ENCODE measurements around the gene BRD4. TPM values are rescaled to one million over a fixed set of nuclear protein-coding genes. Genes with fewer than 3 reads are reported as not detected.
A peak's percentile ranks its signal among the peaks of the same experiment; 100 is the strongest.

Gene BRD4
- total and polyA plus RNA-seq, 5 donors from 2014 or later = 6.6 to 168 (median 9.4) TPM

DNA sequence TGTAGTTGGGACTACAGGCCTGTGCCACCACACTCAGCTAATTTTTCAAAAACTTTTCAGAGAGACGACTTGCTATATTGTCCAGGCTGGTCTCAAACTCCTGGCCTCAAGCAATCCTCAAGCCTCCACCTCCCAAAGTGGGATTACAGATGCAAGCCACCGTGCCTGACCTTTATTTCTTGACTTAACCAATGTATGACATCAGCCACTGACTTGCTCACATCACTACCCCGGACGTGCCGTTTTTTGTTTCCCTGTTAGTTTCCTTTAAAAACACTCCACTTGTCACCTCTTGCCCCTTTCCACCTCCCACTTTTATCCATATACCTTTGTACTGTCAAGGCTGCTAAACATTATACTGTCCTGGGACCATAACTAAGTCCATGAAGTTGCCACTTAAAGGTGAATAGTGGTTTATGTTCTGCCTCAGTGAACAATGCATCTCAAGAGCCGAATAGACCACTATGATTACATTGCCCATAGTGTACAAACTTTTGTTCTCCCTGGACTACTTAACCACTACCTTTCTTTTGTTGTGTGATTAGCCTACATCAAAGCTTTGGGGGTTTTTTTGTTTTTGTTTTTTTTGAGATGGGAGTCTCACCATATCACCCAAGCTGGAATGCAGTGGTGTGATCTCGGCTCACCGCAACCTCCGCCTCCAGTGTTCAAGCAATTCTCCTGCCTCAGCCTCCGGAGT lies 97.8 kb downstream of the BRD4 start:
- Mint-ChIP-seq H3K36me3 (peaks cover 20% of the 10 kb centered on the region), H3K9me3 (no peaks in the 10 kb centered on the region), H3K4me1 (peaks cover 0 to 13% (median 5%) of the 10 kb centered on the region in 4 donors), H3K4me3 (peak overlapping the region in 1 of 4 donors; percentile 29), H3K27me3 (peaks cover 35% of the 10 kb centered on the region), H3K27ac (no peak overlapping the region)
- DNase-seq (no peak), ATAC-seq (ENCODE audit: low read depth in 2 of 2) (no peak)
- Histone ChIP-seq H3K27me3 (ENCODE audit: control insufficient read depth, insufficient read depth, low read length) (peaks cover 8% of the 10 kb centered on the region), H3K4me1 (ENCODE audit: control insufficient read depth, insufficient read depth, low read length, poor library complexity, severe bottlenecking) (peaks cover 18% of the 10 kb centered on the region), H3K27ac (ENCODE audit: insufficient read depth, low read length, poor library complexity, severe bottlenecking) (no peak overlapping the region), H3K9me3 (ENCODE audit: control insufficient read depth in 2 of 2, low read length in 2 of 2) (no peaks in the 10 kb centered on the region), H3K36me3 (ENCODE audit: control insufficient read depth, insufficient read depth, low read length) (peaks cover 36% of the 10 kb centered on the region), H3K4me3 (ENCODE audit: low read depth, low read length) (no peak overlapping the region)

DNA sequence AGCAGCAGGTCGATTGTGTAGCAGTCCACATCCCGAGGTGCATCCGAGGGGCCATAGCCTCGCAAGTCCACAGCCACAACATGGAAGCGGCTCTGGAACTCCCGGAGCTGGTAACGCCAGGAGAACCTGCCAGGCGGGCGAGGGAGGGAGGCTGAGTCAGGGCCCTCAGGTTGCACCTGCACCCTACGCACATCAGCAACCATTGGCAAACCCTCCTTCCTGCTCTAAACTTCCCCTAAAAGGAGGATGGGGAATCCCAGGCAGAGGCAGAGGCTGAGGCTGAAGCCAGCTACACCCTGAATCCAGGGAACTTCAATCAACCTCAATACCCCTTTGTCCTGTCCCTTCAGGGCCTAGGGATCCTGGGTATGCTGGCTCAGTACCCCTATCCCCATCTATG lies 101.1 kb downstream of the BRD4 start:
- no peak overlapping the region for H3K27ac ChIP-seq (ENCODE audit: insufficient read depth, low read length, poor library complexity, severe bottlenecking)
- H3K4me1 Mint-ChIP-seq = peaks cover 0 to 13% (median 5%) of the 10 kb centered on the region in 4 donors
- H3K9me3 ChIP-seq (ENCODE audit: control insufficient read depth in 2 of 2, low read length in 2 of 2) = no peaks in the 10 kb centered on the region
- H3K27me3 Mint-ChIP-seq = peaks cover 44% of the 10 kb centered on the region
- no peak overlapping the region for H3K4me3 ChIP-seq (ENCODE audit: low read depth, low read length)
- no peaks in the 10 kb centered on the region for H3K9me3 Mint-ChIP-seq
- no peak for ATAC-seq (ENCODE audit: low read depth in 2 of 2)
- peaks cover 18% of the 10 kb centered on the region for H3K4me1 ChIP-seq (ENCODE audit: control insufficient read depth, insufficient read depth, low read length, poor library complexity, severe bottlenecking)
- DNase-seq = no peak
- H3K36me3 ChIP-seq (ENCODE audit: control insufficient read depth, insufficient read depth, low read length) = peaks cover 8% of the 10 kb centered on the region
- H3K36me3 Mint-ChIP-seq = peaks cover 7% of the 10 kb centered on the region
- no peak overlapping the region for H3K27ac Mint-ChIP-seq
- H3K4me3 Mint-ChIP-seq = peak overlapping the region in 2 of 4 donors; percentile 44 to 64
- H3K27me3 ChIP-seq (ENCODE audit: control insufficient read depth, insufficient read depth, low read length) = peaks cover 8% of the 10 kb centered on the region

DNA sequence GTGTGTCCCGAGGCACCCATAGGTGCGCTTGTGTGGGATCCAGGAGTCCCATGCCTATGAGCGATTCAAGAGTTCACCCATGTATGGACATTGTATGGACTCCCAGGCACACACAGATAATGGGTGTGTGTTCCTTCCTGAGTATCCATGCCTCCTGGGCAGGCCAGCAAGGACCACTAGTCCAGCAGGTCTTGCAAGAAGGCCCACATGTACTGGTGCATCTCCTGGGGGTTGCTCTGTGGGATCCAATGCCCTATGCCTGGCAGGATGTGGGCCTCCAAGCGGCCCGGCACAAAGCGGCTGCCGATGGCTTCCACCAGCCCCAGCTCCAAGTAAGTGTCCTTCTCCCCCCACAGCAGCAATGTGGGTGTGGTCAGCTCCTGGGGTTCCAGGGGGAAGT lies 105.1 kb downstream of the BRD4 start:
- Mint-ChIP-seq H3K4me3 (no peak overlapping the region), H3K27ac (no peak overlapping the region), H3K27me3 (peaks cover 48% of the 10 kb centered on the region), H3K9me3 (no peaks in the 10 kb centered on the region), H3K4me1 (peaks cover 0 to 29% (median 4%) of the 10 kb centered on the region in 4 donors), H3K36me3 (peaks cover 3% of the 10 kb centered on the region)
- Histone ChIP-seq H3K9me3 (ENCODE audit: control insufficient read depth in 2 of 2, low read length in 2 of 2) (no peaks in the 10 kb centered on the region), H3K4me3 (ENCODE audit: low read depth, low read length) (no peak overlapping the region), H3K36me3 (ENCODE audit: control insufficient read depth, insufficient read depth, low read length) (no peaks in the 10 kb centered on the region), H3K27me3 (ENCODE audit: control insufficient read depth, insufficient read depth, low read length) (peaks cover 18% of the 10 kb centered on the region), H3K27ac (ENCODE audit: insufficient read depth, low read length, poor library complexity, severe bottlenecking) (no peak overlapping the region), H3K4me1 (ENCODE audit: control insufficient read depth, insufficient read depth, low read length, poor library complexity, severe bottlenecking) (peaks cover 23% of the 10 kb centered on the region)
- DNase-seq (no peak), ATAC-seq (ENCODE audit: low read depth in 2 of 2) (no peak)

DNA sequence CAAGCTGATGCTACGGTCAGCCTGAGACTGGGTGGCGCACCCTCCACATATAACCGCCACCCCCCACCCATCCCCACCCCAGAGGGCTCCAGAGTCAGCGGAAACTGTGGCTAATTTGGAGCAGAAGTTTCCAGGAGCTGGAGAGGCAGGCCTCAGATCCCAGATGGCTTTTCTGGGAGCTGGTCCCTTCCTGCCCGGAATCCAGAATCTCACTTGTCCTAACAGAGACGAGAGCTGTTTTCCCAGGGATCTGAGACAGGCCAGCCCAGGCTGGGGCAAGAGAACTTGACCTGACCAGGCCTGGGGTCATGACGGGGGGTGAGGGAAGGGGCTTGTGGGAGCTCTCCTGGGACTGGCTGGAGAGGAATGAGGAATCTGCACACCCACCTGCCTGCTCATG lies 106.6 kb downstream of the BRD4 start:
- Mint-ChIP-seq H3K27ac (no peak overlapping the region), H3K9me3 (no peaks in the 10 kb centered on the region), H3K4me3 (no peak overlapping the region), H3K36me3 (peaks cover 3% of the 10 kb centered on the region), H3K27me3 (peaks cover 36% of the 10 kb centered on the region), H3K4me1 (peaks cover 0 to 22% (median 4%) of the 10 kb centered on the region in 4 donors)
- DNase-seq (no peak), ATAC-seq (ENCODE audit: low read depth in 2 of 2) (no peak)
- H3K9me3 ChIP-seq (ENCODE audit: control insufficient read depth in 2 of 2, low read length in 2 of 2) = no peaks in the 10 kb centered on the region
- H3K36me3 ChIP-seq (ENCODE audit: control insufficient read depth, insufficient read depth, low read length) = no peaks in the 10 kb centered on the region
- no peak overlapping the region for H3K4me3 ChIP-seq (ENCODE audit: low read depth, low read length)
- H3K4me1 ChIP-seq (ENCODE audit: control insufficient read depth, insufficient read depth, low read length, poor library complexity, severe bottlenecking) = peaks cover 17% of the 10 kb centered on the region
- no peak overlapping the region for H3K27ac ChIP-seq (ENCODE audit: insufficient read depth, low read length, poor library complexity, severe bottlenecking)
- H3K27me3 ChIP-seq (ENCODE audit: control insufficient read depth, insufficient read depth, low read length) = peaks cover 11% of the 10 kb centered on the region

DNA sequence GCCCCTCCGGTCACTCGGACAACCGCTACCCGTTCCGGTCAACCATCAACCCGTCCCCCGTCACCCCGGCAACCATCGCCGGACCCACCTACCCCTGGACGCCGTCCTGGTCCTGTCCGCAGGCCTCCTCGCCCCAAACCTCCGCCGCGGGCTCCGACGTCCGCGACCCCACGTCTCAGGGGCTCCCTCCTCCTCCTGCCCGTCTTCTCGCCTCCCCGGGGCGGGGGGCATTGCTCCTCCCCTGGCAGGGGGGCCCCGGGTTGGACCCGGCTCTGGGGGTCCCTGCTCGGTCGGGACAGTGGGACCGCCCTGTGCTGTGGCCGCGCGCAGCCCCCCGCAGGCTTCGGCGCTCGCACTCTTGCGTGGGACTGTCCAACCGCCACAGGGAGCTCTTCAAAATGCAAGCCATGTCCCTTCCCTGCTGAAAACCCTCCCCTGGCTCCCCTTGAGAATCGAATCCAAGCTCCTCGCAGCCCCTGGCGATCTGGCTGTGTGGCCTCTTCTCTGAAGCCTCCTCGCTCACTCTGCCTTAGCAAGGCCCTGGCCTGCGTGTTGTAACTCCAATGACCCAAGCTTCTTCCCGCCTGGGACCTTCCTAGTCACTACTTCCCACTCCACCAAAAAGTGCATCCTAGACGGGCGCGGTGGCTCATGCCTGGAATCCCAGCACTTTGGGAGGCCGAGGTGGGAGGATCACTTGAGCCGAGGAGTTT lies 108.5 kb downstream of the BRD4 start:
- Mint-ChIP-seq H3K27me3 (peaks cover 30% of the 10 kb centered on the region), H3K9me3 (no peaks in the 10 kb centered on the region), H3K4me1 (peaks cover 0 to 22% (median 4%) of the 10 kb centered on the region in 4 donors), H3K27ac (peak overlapping the region in 2 of 3 donors; percentile 2 to 64), H3K4me3 (peak overlapping the region; percentile 64 to 92 (median 82)), H3K36me3 (peaks cover 3% of the 10 kb centered on the region)
- Histone ChIP-seq H3K4me3 (ENCODE audit: low read depth, low read length) (no peak overlapping the region), H3K4me1 (ENCODE audit: control insufficient read depth, insufficient read depth, low read length, poor library complexity, severe bottlenecking) (peaks cover 17% of the 10 kb centered on the region), H3K9me3 (ENCODE audit: control insufficient read depth in 2 of 2, low read length in 2 of 2) (no peaks in the 10 kb centered on the region), H3K36me3 (ENCODE audit: control insufficient read depth, insufficient read depth, low read length) (no peaks in the 10 kb centered on the region), H3K27me3 (ENCODE audit: control insufficient read depth, insufficient read depth, low read length) (peaks cover 10% of the 10 kb centered on the region), H3K27ac (ENCODE audit: insufficient read depth, low read length, poor library complexity, severe bottlenecking) (no peak overlapping the region)
- DNase-seq (no peak), ATAC-seq (ENCODE audit: low read depth in 2 of 2) (peak in 1 of 2 donors; percentile 6)

DNA sequence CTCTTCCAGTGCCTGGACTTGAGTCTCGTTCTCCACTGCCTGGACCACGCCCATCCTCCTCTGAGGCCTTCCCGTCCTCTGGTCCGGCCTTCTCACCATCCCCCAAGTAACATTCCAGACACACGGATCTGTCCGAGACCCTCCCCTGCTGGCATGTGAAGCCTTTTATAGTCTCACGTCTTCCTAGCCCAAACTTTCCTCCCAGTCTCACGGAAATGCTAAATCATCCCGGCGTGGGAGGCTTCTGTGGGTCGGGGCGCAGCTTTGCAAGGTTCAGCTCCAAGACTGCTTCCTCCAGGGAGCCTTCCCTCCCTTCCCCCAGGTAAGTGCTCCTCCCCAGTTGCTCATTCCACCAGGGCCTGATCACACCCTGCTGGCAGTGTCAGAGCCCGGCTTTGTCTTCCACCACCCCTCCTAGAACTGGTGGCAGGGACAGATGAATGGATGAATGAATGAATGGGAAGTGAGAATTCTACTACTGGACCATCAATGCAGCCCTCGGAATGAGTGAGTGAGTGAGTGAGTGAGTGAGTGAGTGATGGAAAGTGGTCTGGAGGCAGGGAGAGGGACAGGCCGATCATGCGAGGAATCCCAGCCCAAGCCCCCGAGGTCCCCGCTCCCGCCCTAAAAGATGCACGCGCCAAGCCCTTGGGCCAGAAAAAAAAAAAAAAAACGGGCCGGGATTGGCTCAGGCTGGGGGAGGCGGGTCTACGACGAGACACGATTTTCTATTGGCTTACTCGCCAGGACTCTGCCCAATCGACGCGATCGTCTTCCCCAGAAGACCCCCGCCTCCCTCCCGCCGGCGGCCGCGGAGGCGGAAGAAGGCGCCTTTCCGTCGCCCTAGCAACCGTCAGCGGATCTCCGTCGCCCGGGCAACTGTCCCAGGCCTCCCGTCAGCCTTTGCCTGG lies 109.3 kb downstream of the BRD4 start:
- Mint-ChIP-seq H3K36me3 (peaks cover 3% of the 10 kb centered on the region), H3K4me1 (peaks cover 0 to 22% (median 4%) of the 10 kb centered on the region in 4 donors), H3K4me3 (peak overlapping the region; percentile 64 to 92 (median 78)), H3K27me3 (peaks cover 28% of the 10 kb centered on the region), H3K9me3 (no peaks in the 10 kb centered on the region), H3K27ac (peak overlapping the region in 2 of 3 donors; percentile 37 to 64)
- Histone ChIP-seq H3K4me3 (ENCODE audit: low read depth, low read length) (no peak overlapping the region), H3K36me3 (ENCODE audit: control insufficient read depth, insufficient read depth, low read length) (no peaks in the 10 kb centered on the region), H3K4me1 (ENCODE audit: control insufficient read depth, insufficient read depth, low read length, poor library complexity, severe bottlenecking) (peaks cover 17% of the 10 kb centered on the region), H3K9me3 (ENCODE audit: control insufficient read depth in 2 of 2, low read length in 2 of 2) (no peaks in the 10 kb centered on the region), H3K27me3 (ENCODE audit: control insufficient read depth, insufficient read depth, low read length) (peaks cover 10% of the 10 kb centered on the region), H3K27ac (ENCODE audit: insufficient read depth, low read length, poor library complexity, severe bottlenecking) (no peak overlapping the region)
- ATAC-seq (ENCODE audit: low read depth in 2 of 2) (peak; percentile 79 to 86), DNase-seq (peak; percentile 45 to 87 (median 56))

DNA sequence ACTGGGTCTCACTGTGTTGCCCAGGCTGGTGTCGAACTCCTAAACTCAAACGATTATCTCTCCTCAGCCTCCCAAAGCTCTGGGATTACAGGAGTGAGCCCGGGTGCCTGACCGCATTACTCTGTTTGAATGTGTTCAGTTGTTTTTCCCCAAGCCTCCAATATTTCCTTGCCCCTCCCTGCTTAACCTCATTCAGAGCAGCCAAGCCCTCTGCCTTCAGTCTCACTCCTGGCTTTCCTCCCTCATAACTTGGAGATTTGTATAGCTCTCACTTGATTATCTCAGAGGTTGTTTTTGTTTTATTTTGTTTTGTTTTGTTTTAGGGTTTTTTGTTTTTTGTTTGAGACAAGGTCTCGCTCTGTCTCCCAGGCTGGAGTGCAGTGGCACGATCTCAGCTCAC lies 111.5 kb downstream of the BRD4 start:
- Histone ChIP-seq H3K4me1 (ENCODE audit: control insufficient read depth, insufficient read depth, low read length, poor library complexity, severe bottlenecking) (peaks cover 17% of the 10 kb centered on the region), H3K4me3 (ENCODE audit: low read depth, low read length) (no peak overlapping the region), H3K27me3 (ENCODE audit: control insufficient read depth, insufficient read depth, low read length) (peaks cover 10% of the 10 kb centered on the region), H3K9me3 (ENCODE audit: control insufficient read depth in 2 of 2, low read length in 2 of 2) (no peaks in the 10 kb centered on the region), H3K36me3 (ENCODE audit: control insufficient read depth, insufficient read depth, low read length) (no peaks in the 10 kb centered on the region), H3K27ac (ENCODE audit: insufficient read depth, low read length, poor library complexity, severe bottlenecking) (no peak overlapping the region)
- peaks cover 23% of the 10 kb centered on the region for H3K27me3 Mint-ChIP-seq
- H3K4me1 Mint-ChIP-seq = peaks cover 0 to 22% (median 4%) of the 10 kb centered on the region in 4 donors
- H3K9me3 Mint-ChIP-seq = no peaks in the 10 kb centered on the region
- DNase-seq (no peak), ATAC-seq (ENCODE audit: low read depth in 2 of 2) (no peak)
- no peak overlapping the region for H3K4me3 Mint-ChIP-seq
- H3K27ac Mint-ChIP-seq = peak overlapping the region in 2 of 3 donors; percentile 69 to 74
- peaks cover 3% of the 10 kb centered on the region for H3K36me3 Mint-ChIP-seq

Measured in CD4-positive, CD25-positive, alpha-beta regulatory T cell (primary cell).